Measurements from ENCODE around the gene IL37. TPM values are rescaled to one million over a fixed set of nuclear protein-coding genes. Genes with fewer than 3 reads are reported as not detected.

Gene IL37
- total and polyA plus RNA-seq, 2 donors (not counting 1 experiment from before 2014, with no cell fraction given): not detected

DNA sequence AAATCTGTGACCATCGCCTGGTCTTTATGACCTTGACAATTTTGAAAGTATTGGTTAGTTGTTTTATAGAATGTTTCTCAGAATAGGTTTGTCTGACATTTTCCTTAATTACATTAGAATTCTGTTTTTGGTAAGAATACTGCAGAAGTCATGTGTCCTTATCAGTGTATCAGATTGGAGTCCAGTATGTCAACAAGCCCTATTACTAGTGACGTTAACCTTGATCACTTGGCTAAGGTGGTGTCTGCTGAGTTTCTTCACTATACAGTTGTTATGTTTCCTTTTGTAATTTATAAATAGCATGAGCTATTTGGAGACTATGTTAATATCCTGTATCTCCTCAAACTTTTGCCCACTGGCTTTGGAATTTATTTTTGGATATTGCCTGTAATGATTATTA, 56.1 kb downstream of the IL37 start:
- peaks cover 4% of the 10 kb centered on the region for H3K27me3 ChIP-seq (ENCODE audit: control insufficient read depth, insufficient read depth, low read length)
- DNase-seq (ENCODE audit: low read depth in 2 of 2): no peak
- no peaks in the 10 kb centered on the region for H3K36me3 ChIP-seq (ENCODE audit: control insufficient read depth, insufficient read depth, low read length)
- H2AFZ ChIP-seq (ENCODE audit: low read length): no peak overlapping the region
- no peak for TF ChIP-seq CTCF (conservative IDR thresholded peaks at IDR 0.05 in 1 of 2, IDR thresholded peaks at IDR 0.05 in 1 of 2; ENCODE audit: low read depth in 1 of 2, low read length in 2 of 2)
- no peak for TF ChIP-seq EZH2 (IDR thresholded peaks at IDR 0.05; ENCODE audit: low read length, missing control alignments)
- H3K9me3 ChIP-seq (ENCODE audit: control insufficient read depth, insufficient read depth, low read depth, low read length): no peaks in the 10 kb centered on the region
- no peaks in the 10 kb centered on the region for H4K20me1 ChIP-seq (ENCODE audit: control insufficient read depth, extremely low read depth, insufficient read depth, low read length)
- H3K9ac ChIP-seq (ENCODE audit: insufficient read depth, low read length): no peak overlapping the region
- H3K4me1 ChIP-seq (ENCODE audit: control insufficient read depth, extremely low read depth, insufficient read depth, low read length): no peaks in the 10 kb centered on the region
- H3K27ac ChIP-seq (ENCODE audit: insufficient read depth, low read length): no peak overlapping the region
- H3K4me3 ChIP-seq (replicated peaks in 1 of 4; ENCODE audit: control extremely low read depth in 1 of 4, insufficient read depth in 1 of 4, low read depth in 3 of 4, low read length in 4 of 4): no peak overlapping the region
- no peak overlapping the region for H3K4me2 ChIP-seq (ENCODE audit: extremely low read depth, insufficient read depth, low read length)
- no peaks in the 10 kb centered on the region for H3K79me2 ChIP-seq (ENCODE audit: control insufficient read depth, insufficient read depth, low read length)

Other genes with a start within 250 kb of the IL37 start
- not detected in 2 replicates for gene NT5DC4, start 190.1 kb upstream of the IL37 start, total RNA-seq
- not detected in 2 replicates for gene NT5DC4, start 190.1 kb upstream of the IL37 start, polyA plus RNA-seq
- 0.26 and 3.0 TPM in 2 replicates for gene CKAP2L, start 146.6 kb upstream of the IL37 start, total RNA-seq
- gene CKAP2L, start 146.6 kb upstream of the IL37 start, polyA plus RNA-seq: 4.4 and 14.5 TPM in 2 replicates
- gene IL1A, start 126.7 kb upstream of the IL37 start, total RNA-seq: 0.17 and 0.26 TPM in 2 replicates
- 0.07 and 0.09 TPM in 2 replicates for gene IL1A, start 126.7 kb upstream of the IL37 start, polyA plus RNA-seq
- 0.26 TPM in 1 of 2 replicates, not detected in the other for gene IL1B, start 74.4 kb upstream of the IL37 start, total RNA-seq
- 0.23 and 0.30 TPM in 2 replicates for gene IL1B, start 74.4 kb upstream of the IL37 start, polyA plus RNA-seq
- gene IL36G, start 66.8 kb downstream of the IL37 start, total RNA-seq: not detected in 2 replicates
- not detected in 2 replicates for gene IL36G, start 66.8 kb downstream of the IL37 start, polyA plus RNA-seq
- gene IL36A, start 94.3 kb downstream of the IL37 start, total RNA-seq: not detected in 2 replicates
- not detected in 2 replicates for gene IL36A, start 94.3 kb downstream of the IL37 start, polyA plus RNA-seq
- not detected in 2 replicates for gene IL36B, start 141.7 kb downstream of the IL37 start, total RNA-seq
- not detected in 2 replicates for gene IL36B, start 141.7 kb downstream of the IL37 start, polyA plus RNA-seq
- gene IL36RN, start 148.0 kb downstream of the IL37 start, total RNA-seq: not detected in 2 replicates
- not detected in 2 replicates for gene IL36RN, start 148.0 kb downstream of the IL37 start, polyA plus RNA-seq
- not detected in 2 replicates for gene IL1F10, start 156.8 kb downstream of the IL37 start, total RNA-seq
- not detected in 2 replicates for gene IL1F10, start 156.8 kb downstream of the IL37 start, polyA plus RNA-seq
- not detected in 2 replicates for gene IL1RN, start 216.4 kb downstream of the IL37 start, total RNA-seq
- gene IL1RN, start 216.4 kb downstream of the IL37 start, polyA plus RNA-seq: 0.06 and 0.36 TPM in 2 replicates

Measured in fibroblast of lung (primary cell).